Measurements from ENCODE around the gene MAP1LC3B.

Gene MAP1LC3B

GRCh38 chr16:87345726-87346424 is 46.3 kb upstream of the MAP1LC3B start:
- DNase-seq (ENCODE audit: low read depth) = no peak
- TF ChIP-seq CTCF (IDR thresholded peaks at IDR 0.05; ENCODE audit: control insufficient read depth, insufficient read depth, low read depth, low read length, missing control alignments) = no peak
- no peak overlapping the region for H3K4me3 ChIP-seq (ENCODE audit: control insufficient read depth, low read depth, low read length)

GRCh38 chr16:87346517-87347060 is 45.5 kb upstream of the MAP1LC3B start:
- no peak for TF ChIP-seq CTCF (IDR thresholded peaks at IDR 0.05; ENCODE audit: control insufficient read depth, insufficient read depth, low read depth, low read length, missing control alignments)
- no peak overlapping the region for H3K4me3 ChIP-seq (ENCODE audit: control insufficient read depth, low read depth, low read length)
- no peak for DNase-seq (ENCODE audit: low read depth)

GRCh38 chr16:87347932-87348615 is 44.1 kb upstream of the MAP1LC3B start:
- no peak for DNase-seq (ENCODE audit: low read depth)
- H3K4me3 ChIP-seq (ENCODE audit: control insufficient read depth, low read depth, low read length) = no peak overlapping the region
- no peak for TF ChIP-seq CTCF (IDR thresholded peaks at IDR 0.05; ENCODE audit: control insufficient read depth, insufficient read depth, low read depth, low read length, missing control alignments)

- no peak for DNase-seq (ENCODE audit: low read depth)
- H3K4me3 ChIP-seq (ENCODE audit: control insufficient read depth, low read depth, low read length) = no peak overlapping the region
- TF ChIP-seq CTCF (IDR thresholded peaks at IDR 0.05; ENCODE audit: control insufficient read depth, insufficient read depth, low read depth, low read length, missing control alignments) = no peak
Measured at GRCh38 chr16:87348616-87349157, 43.4 kb upstream of the MAP1LC3B start.

- no peak overlapping the region for H3K4me3 ChIP-seq (ENCODE audit: control insufficient read depth, low read depth, low read length)
- DNase-seq (ENCODE audit: low read depth) = no peak
- TF ChIP-seq CTCF (IDR thresholded peaks at IDR 0.05; ENCODE audit: control insufficient read depth, insufficient read depth, low read depth, low read length, missing control alignments) = no peak
Measured at GRCh38 chr16:87350031-87350430, 42.1 kb upstream of the MAP1LC3B start.

- peak overlapping the region; percentile 10 for H3K4me3 ChIP-seq (ENCODE audit: control insufficient read depth, low read depth, low read length)
- DNase-seq (ENCODE audit: low read depth) = no peak
- TF ChIP-seq CTCF (IDR thresholded peaks at IDR 0.05; ENCODE audit: control insufficient read depth, insufficient read depth, low read depth, low read length, missing control alignments) = no peak
Measured at GRCh38 chr16:87350681-87351319, 41.3 kb upstream of the MAP1LC3B start.

Measured in AG09309 (cell line).